CMK (cell line): Measurements from ENCODE around the gene SEMA3B.

Experiments used
- DNase-seq: peaks from one replicate; pipeline ENCODE4 v3.0.0-alpha.2; 2010; ENCODE audit warnings: low read depth

Gene SEMA3B

GRCh38 chr3:50317300-50317699, 48.4 kb downstream of the SEMA3B start:
- DNase-seq, result no peak

GRCh38 chr3:50318163-50318562, 49.2 kb downstream of the SEMA3B start:
- no peak for DNase-seq

DNA sequence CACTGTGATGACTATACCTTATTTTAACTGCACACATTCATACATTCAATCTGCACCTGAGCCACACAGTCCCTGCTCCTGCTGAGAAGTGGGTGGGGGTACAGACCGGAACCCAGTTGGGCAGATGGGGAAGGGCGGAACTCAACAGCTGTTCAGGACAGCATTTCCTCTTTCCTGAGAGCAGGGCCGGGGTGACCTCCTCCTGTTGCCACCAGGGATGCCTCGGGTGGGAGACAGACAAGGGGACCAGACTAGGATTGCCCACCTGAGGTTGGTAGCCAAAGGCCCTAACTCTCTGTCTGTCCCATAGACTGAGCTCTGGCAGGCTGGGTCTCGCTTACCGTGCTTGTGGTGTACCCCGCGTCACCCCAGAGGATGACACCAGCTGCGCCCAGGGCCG, 49.7 kb downstream of the SEMA3B start:
- no peak for DNase-seq

- DNase-seq, result no peak
Observed at GRCh38 chr3:50319181-50319893, 50.4 kb downstream of the SEMA3B start.

GRCh38 chr3:50319894-50320625, 51.1 kb downstream of the SEMA3B start:
- DNase-seq, result no peak

GRCh38 chr3:50320853-50321335, 51.9 kb downstream of the SEMA3B start:
- DNase-seq, result no peak

DNA sequence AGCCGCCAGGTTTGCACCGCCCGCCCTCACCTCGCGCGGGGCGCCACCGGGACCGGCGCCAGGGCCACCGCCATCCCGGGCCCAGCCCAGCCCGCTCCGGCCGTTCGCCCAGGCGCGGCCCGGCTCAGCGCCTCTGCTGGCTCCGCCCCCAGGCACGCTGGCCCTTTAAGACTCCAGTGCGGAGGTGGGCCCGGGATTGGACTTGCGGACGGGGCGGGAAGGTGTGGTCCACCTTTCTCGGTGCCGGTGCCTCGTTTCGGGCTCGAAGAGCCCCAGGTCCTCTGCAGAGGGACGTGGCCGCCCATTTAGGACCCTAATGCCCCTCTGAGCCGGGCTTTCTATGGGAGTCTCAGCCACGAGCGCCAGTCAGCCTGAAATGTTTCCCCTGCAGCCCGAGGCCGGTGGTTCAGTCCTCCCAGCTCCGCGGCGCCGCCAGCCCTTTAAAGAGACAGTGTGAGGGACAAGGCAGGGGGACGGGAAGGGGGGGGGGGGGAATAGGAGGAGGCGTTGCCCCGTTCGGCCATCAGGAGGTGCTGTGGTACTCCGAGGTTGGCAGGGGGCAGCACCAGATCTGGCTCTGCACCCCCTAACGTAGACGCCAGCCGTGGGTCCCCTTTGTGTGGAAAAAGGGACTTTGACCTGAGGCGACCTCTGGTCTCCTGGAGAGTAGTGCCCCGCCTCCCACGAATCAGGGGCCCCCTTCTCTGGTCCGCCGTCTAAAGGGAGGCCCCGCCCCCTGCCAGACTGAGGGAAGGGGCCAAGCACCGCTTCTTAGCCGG, 52.6 kb downstream of the SEMA3B start:
- DNase-seq, result peak; percentile 89

DNA sequence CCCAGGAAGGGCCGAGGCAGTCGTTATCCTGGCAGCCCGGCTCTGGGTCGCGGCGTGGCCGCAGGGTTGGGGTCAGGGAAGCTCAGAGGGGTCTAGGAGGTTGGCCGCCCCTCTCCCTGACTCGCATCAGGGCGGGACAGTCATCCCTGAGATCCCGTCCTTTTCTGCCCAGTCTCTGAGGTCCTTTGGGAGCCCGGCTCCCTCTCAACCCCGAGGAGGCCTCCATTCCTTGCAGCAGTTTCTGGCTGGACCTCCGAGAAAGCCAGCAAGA, 53.1 kb downstream of the SEMA3B start:
- no peak for DNase-seq

- no peak for DNase-seq
Observed at GRCh38 chr3:50322386-50323091, 53.6 kb downstream of the SEMA3B start, which contains the start of gene HYAL2. Gene HYAL2 (minus strand): TSS chr3:50322745. CDS start chr3:50320489, 2,256 bp downstream.

GRCh38 chr3:50323092-50323600, 54.2 kb downstream of the SEMA3B start:
- DNase-seq, result no peak

DNA sequence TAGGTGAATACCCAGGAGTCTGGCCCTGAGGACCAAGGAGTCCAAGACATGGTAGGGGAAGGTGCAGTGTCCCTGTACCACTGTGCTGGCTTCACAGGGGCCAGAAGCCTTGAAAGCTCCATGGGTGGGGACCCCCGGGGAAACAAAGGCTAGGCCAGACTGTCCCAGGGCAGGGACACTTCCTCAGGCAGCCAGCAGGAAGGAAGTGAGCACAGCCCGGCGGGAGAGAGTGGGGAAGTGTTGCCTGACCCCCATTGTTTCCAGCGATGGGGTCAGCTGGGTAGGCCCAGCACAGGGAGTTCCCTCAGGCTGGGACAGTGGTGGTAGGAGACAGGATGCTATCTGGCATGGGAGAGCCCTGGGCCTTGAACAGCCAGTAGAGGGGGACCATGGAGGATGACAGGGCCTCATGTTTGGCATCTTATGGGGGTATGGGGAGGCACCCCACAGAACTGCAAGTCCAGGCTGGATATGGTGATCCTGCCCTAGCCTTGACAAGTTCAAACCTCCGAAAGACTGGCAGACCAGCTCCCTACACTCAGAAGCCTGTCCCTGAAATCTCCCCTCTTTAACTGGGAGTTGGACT, 54.8 kb downstream of the SEMA3B start:
- DNase-seq, result no peak

- DNase-seq, result no peak
Observed at GRCh38 chr3:50324351-50325112, 55.6 kb downstream of the SEMA3B start.

GRCh38 chr3:50325113-50325480, 56.1 kb downstream of the SEMA3B start:
- no peak for DNase-seq

- no peak for DNase-seq
Observed at GRCh38 chr3:50325497-50326181, 56.7 kb downstream of the SEMA3B start.

- DNase-seq, result no peak
Observed at GRCh38 chr3:50326182-50326541, 57.2 kb downstream of the SEMA3B start.

- no peak for DNase-seq
Observed at GRCh38 chr3:50327129-50327528, 58.2 kb downstream of the SEMA3B start.
